GM10847 (cell line): ENCODE results near the gene ZRANB2.

Experiments
- POLR2A ChIP-seq: IDR thresholded peaks from 2 replicates; pipeline ENCODE4 v1.6.1; 2011; ENCODE audit not compliant: insufficient read length; ENCODE audit errors: extremely low read depth

ZRANB2 gene

GRCh38 chr1:71086331-71086730 lies 5.5 kb upstream of the ZRANB2 start:
- TF ChIP-seq POLR2A, result no peak

GRCh38 chr1:71083271-71083670 lies 2.4 kb upstream of the ZRANB2 start:
- no peak for TF ChIP-seq POLR2A

GRCh38 chr1:71081697-71082080 lies 854 bp upstream of the ZRANB2 start:
- TF ChIP-seq POLR2A, result no peak

GRCh38 chr1:71080230-71080738 lies 551 bp downstream of the ZRANB2 start:
- TF ChIP-seq POLR2A, result no peak

- TF ChIP-seq POLR2A, result no peak
Observed at GRCh38 chr1:71074681-71075080, 6.2 kb downstream of the ZRANB2 start.

GRCh38 chr1:71072273-71072672 lies 8.6 kb downstream of the ZRANB2 start:
- TF ChIP-seq POLR2A, result no peak

GRCh38 chr1:71071720-71072119 lies 9.1 kb downstream of the ZRANB2 start:
- TF ChIP-seq POLR2A, result no peak

GRCh38 chr1:71068325-71069240 lies 12.3 kb downstream of the ZRANB2 start:
- TF ChIP-seq POLR2A, result no peak

GRCh38 chr1:71054791-71055190 lies 26.0 kb downstream of the ZRANB2 start:
- no peak for TF ChIP-seq POLR2A

- TF ChIP-seq POLR2A, result no peak
Observed at GRCh38 chr1:71054281-71054731, 26.5 kb downstream of the ZRANB2 start.

GRCh38 chr1:71053758-71054157 lies 27.1 kb downstream of the ZRANB2 start:
- TF ChIP-seq POLR2A, result no peak

- no peak for TF ChIP-seq POLR2A
Observed at GRCh38 chr1:71053146-71053545, 27.7 kb downstream of the ZRANB2 start.

- no peak for TF ChIP-seq POLR2A
Observed at GRCh38 chr1:71049951-71050598, 30.8 kb downstream of the ZRANB2 start.

GRCh38 chr1:71047635-71048607 lies 32.9 kb downstream of the ZRANB2 start, which contains the start of gene PTGER3:
TSS of gene PTGER3 (minus strand) at chr1:71047816. CDS start at chr1:71047577, 239 bp downstream.
- TF ChIP-seq POLR2A, result no peak
